Epithelial cell of proximal tubule (primary cell): ENCODE results near the gene MELTF. TPM values are rescaled to one million over a fixed set of nuclear protein-coding genes. Genes with fewer than 3 reads are reported as not detected.

Experiments
- DNase-seq: peaks from one replicate; pipeline ENCODE4 v3.0.0-alpha.2; 2011; ENCODE audit warnings: low read depth
- H3K4me3 ChIP-seq: 2 replicates; pipeline ENCODE4 v1.5.1; 2011; ENCODE audit warnings: low read depth, mild to moderate bottlenecking, low read length
- CTCF ChIP-seq: conservative IDR thresholded peaks from 2 replicates; pipeline ENCODE4 v1.5.1; 2012; ENCODE audit warnings: low read depth, mild to moderate bottlenecking, low read length
- total RNA-seq: library from RNA; depleted of rRNA; stranded (reverse); fragments of >200 nt; gene quantifications from 2 replicates; pipeline ENCODE4 v1.2.3, GENCODE V29; 2015

Gene MELTF
- total RNA-seq, 1 donor from 2014 or later = 26.9 TPM

- no peak for DNase-seq
- TF ChIP-seq CTCF = no peak
- no peak overlapping the region for H3K4me3 ChIP-seq
Observed at GRCh38 chr3:196998966-196999760, 30.5 kb downstream of the MELTF start.

DNA sequence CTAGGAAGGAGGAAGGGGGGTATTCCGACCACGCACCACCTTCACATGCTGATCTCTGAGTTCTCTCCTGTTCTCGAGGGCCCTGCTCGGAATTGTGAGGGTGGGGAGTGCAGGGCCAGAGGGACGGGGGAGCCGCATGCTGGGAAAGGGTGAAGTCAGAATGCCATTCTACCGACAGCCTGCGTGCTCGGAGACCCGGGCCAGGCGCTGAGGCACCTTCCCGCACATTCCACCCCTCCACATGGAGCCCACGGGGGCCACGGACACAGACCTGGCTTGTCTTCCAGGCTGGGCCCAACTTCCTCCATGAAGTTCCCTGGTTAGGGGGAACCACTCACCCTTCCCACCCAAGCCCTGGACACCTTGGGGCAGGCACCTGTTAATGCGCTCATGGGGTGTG, 32.3 kb downstream of the MELTF start:
- H3K4me3 ChIP-seq = no peak overlapping the region
- no peak for TF ChIP-seq CTCF

DNA sequence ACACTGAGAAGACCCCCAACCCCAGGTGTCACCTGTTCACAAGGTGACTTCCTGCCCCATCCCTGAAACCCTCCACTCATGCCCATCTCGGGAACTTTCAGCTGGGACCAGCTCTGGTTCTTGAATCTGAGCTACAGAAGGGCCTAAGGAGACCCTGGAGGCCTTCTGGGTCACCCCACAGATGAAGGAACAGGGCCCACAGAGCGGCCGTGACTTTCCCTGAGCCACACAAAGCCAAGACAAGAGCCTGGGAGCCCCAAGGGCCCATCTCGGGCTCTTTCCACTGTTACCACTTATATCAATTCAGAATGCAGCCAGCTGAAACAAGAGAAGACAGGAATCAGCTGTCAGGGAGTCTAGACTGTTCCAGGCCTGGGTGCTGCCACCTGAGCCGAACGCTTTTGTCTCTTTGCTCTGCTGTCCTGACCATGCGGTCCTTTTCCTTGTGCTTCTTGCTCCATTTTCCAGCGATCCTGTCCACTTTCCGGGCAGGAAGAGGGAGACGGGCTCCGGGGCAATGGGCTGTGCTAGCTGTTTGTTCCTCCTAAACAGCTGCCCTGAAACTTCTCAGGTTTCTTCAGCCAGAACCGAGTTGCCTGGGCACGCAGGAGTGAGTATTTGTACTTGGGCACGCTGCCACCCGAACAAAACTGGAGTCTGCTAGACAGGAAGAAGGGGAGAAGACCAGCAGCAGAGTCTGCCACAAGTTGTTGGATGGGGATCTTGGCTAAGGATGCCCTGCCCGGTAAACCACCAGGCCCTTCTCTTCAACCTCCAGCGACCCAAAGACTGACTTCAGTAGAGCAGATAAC, 33.0 kb downstream of the MELTF start:
- TF ChIP-seq CTCF = no peak
- H3K4me3 ChIP-seq = no peak overlapping the region
- no peak for DNase-seq

More for the DNA sequence above, 32.3 kb downstream of the MELTF start:
- DNase-seq = no peak

GRCh38 chr3:196995646-196996355, 33.8 kb downstream of the MELTF start:
- no peak for TF ChIP-seq CTCF
- no peak for DNase-seq
- no peak overlapping the region for H3K4me3 ChIP-seq

- TF ChIP-seq CTCF = no peak
- no peak overlapping the region for H3K4me3 ChIP-seq
- no peak for DNase-seq
Observed at GRCh38 chr3:196995027-196995426, 34.6 kb downstream of the MELTF start.

GRCh38 chr3:196994056-196994455, 35.6 kb downstream of the MELTF start:
- TF ChIP-seq CTCF = no peak
- no peak for DNase-seq

More at GRCh38 chr3:196994056-196994455, 35.6 kb downstream of the MELTF start:
- H3K4me3 ChIP-seq = no peak overlapping the region
